K562 (cell line): ENCODE data around the gene GRWD1. TPM values are rescaled to one million over a fixed set of nuclear protein-coding genes. Genes with fewer than 3 reads are reported as not detected.

Source experiments
- ATAC-seq: fragments of 200-7000 bp; cut with Tn5 transposase; 3 replicates; pipeline ENCODE4 v1.9.1; 2020; ENCODE audit warnings: moderate library complexity
- BruUV-seq: library from RNA; stranded (reverse); fragments of 400-500 nt; replicated peaks from 2 replicates; lab custom pipeline; 2021; lab: Mats Ljungman, UMichigan
- CTCF ChIA-PET: fragments of 300-600 bp; formaldehyde crosslinking; extraction: SDS; loops from one replicate; lab custom pipeline; 2021; ENCODE audit warnings: low intra/inter-chr PET ratio; lab: Yijun Ruan, JAX
- POLR2A ChIA-PET: fragments of 300-600, 350-650 bp; sonication (Branson Sonifier 250); formaldehyde crosslinking; extraction: SDS; loops from one replicate; lab custom pipeline; 2021; ENCODE audit warnings: antibody characterized with exemption, inconsistent platforms; lab: Yijun Ruan, JAX
- DNase-seq, 4 experiments: peaks; one replicate each; pipeline versions ENCODE4 v3.0.0 to v3.0.0-alpha.2; 2011 to 2018; ENCODE audit warnings: low spot score in 3 of 4, mixed read lengths in 3 of 4; ENCODE audit errors: extremely low read depth in 1 of 4
- FAIRE-seq: peaks from 2 replicates; lab custom pipeline; 2011; peaks lifted over from hg19 to GRCh38; lab: Jason Lieb, UNC
- H2AFZ ChIP-seq: 2 replicates; pipeline ENCODE4 v1.6.0; 2011; ENCODE audit warnings: low read depth, low read length, control low read depth, inconsistent platforms
- H3K27ac ChIP-seq: fragments of 200-600 bp; 3 replicates; pipeline ENCODE4 v1.8.0; 2011; ENCODE audit warnings: low read depth, mild to moderate bottlenecking, control low read depth, inconsistent platforms, low read length, moderate library complexity, mixed read lengths; ENCODE audit errors: extremely low read depth
- H3K27me3 ChIP-seq, 2 experiments: fragments of 300-600 bp in 1 of 2; 2 replicates in 1 of 2; 3 replicates in 1 of 2; pipeline versions ENCODE4 v1.6.0 to v1.8.0; 2011; ENCODE audit warnings: inconsistent platforms in 2 of 2, low read length in 2 of 2, mild to moderate bottlenecking in 1 of 2, mixed read lengths in 1 of 2, moderate library complexity in 1 of 2; ENCODE audit not compliant: control insufficient read depth in 2 of 2, insufficient read depth in 2 of 2
- H3K36me3 ChIP-seq: fragments of 300-600 bp; 3 replicates; pipeline ENCODE4 v1.8.0; 2011; ENCODE audit warnings: mild to moderate bottlenecking, low read length, inconsistent platforms; ENCODE audit not compliant: control insufficient read depth, insufficient read depth
- H3K4me1 ChIP-seq, 2 experiments: fragments of 200-600 bp in 1 of 2; replicated peaks in 1 of 2; 2 replicates in 1 of 2; 3 replicates in 1 of 2; pipeline versions ENCODE4 v1.5.1 to v1.8.0; 2011; ENCODE audit warnings: inconsistent platforms in 2 of 2, low read length in 2 of 2, mild to moderate bottlenecking in 1 of 2, mixed read lengths in 1 of 2, moderate library complexity in 1 of 2; ENCODE audit not compliant: control insufficient read depth in 2 of 2, insufficient read depth in 2 of 2
- H3K4me2 ChIP-seq: 2 replicates; pipeline ENCODE4 v1.6.1; 2011; ENCODE audit warnings: low read length, control low read depth, inconsistent platforms, mixed read lengths; ENCODE audit not compliant: insufficient read depth
- H3K4me3 ChIP-seq: fragments of 200-600 bp; sonication (generic), shearing (Covaris generic); 2 replicates; pipeline ENCODE4 v1.5.1; 2016; ENCODE audit warnings: control low read depth, inconsistent platforms
- H3K79me2 ChIP-seq: fragments of 200-600 bp; 3 replicates; pipeline ENCODE4 v1.8.0; 2011; ENCODE audit warnings: low read length, inconsistent platforms; ENCODE audit not compliant: control insufficient read depth, insufficient read depth
- H3K9ac ChIP-seq, 2 experiments: 2 replicates each; pipeline versions ENCODE4 v1.6.0 to v1.6.1; 2011; ENCODE audit warnings: low read depth in 2 of 2, low read length in 2 of 2, control low read depth in 1 of 2, inconsistent platforms in 1 of 2, mild to moderate bottlenecking in 1 of 2, mixed read lengths in 1 of 2; ENCODE audit not compliant: insufficient read depth in 1 of 2
- H3K9me1 ChIP-seq: one replicate; pipeline ENCODE4 v1.6.0; 2011; ENCODE audit warnings: inconsistent platforms, mild to moderate bottlenecking, low read length, moderate library complexity; ENCODE audit not compliant: control insufficient read depth, insufficient read depth
- H3K9me3 ChIP-seq: replicated peaks from 2 replicates; pipeline ENCODE4 v1.5.1; 2011; ENCODE audit warnings: low read depth, low read length, inconsistent platforms; ENCODE audit not compliant: control insufficient read depth, insufficient read depth
- H4K20me1 ChIP-seq: replicated peaks from 2 replicates; pipeline ENCODE4 v1.6.1; 2011; ENCODE audit warnings: low read length, inconsistent platforms, mixed read lengths; ENCODE audit not compliant: control insufficient read depth, insufficient read depth
- BCLAF1 ChIP-seq, 2 experiments: fragments of 450-650 bp in 1 of 2; IDR thresholded peaks; 2 replicates each; pipeline ENCODE4 v1.6.1; 2011 to 2017; ENCODE audit warnings: low read depth in 2 of 2, antibody characterized with exemption in 1 of 2, borderline replicate concordance in 1 of 2, low read length in 1 of 2, mild to moderate bottlenecking in 1 of 2, mixed read lengths in 1 of 2; ENCODE audit not compliant: control insufficient read depth in 1 of 2
- BMI1 ChIP-seq: fragments of 150-350 bp; IDR thresholded peaks from 2 replicates; pipeline ENCODE4 v1.6.1; 2014; ENCODE audit warnings: low read length
- CBFA2T2 ChIP-seq: fragments of 450-650 bp; conservative IDR thresholded peaks from 2 replicates; pipeline ENCODE4 v1.6.1; 2017; ENCODE audit warnings: mild to moderate bottlenecking
- CHD2 ChIP-seq: IDR thresholded peaks from 2 replicates; pipeline ENCODE4 v1.6.1; 2011; ENCODE audit warnings: low read depth, low read length
- PHTF2 ChIP-seq: fragments of 250-450 bp; sonication (Bioruptor Pico); IDR thresholded peaks from 2 replicates; pipeline ENCODE4 v1.5.0; 2021; ENCODE audit warnings: mild to moderate bottlenecking
- POLR3A ChIP-seq: IDR thresholded peaks from 2 replicates; pipeline ENCODE4 v1.6.1; 2011; ENCODE audit warnings: borderline replicate concordance, mild to moderate bottlenecking, moderate library complexity; ENCODE audit not compliant: insufficient read length, insufficient read depth; ENCODE audit errors: extremely low read depth
- THRAP3 ChIP-seq: fragments of 450-650 bp; IDR thresholded peaks from 2 replicates; pipeline ENCODE4 v1.6.1; 2016; ENCODE audit warnings: mild to moderate bottlenecking, inconsistent platforms, borderline replicate concordance
- YY1 ChIP-seq, 3 experiments: IDR thresholded peaks; 2 replicates each; pipeline ENCODE4 v1.6.1; 2011; ENCODE audit warnings: low read length in 2 of 3, mild to moderate bottlenecking in 2 of 3, moderate library complexity in 2 of 3, borderline replicate concordance in 1 of 3, control low read depth in 1 of 3, low read depth in 1 of 3; ENCODE audit not compliant: insufficient read depth in 3 of 3, insufficient replicate concordance in 2 of 3, control insufficient read depth in 1 of 3, insufficient read length in 1 of 3; ENCODE audit errors: extremely low read depth in 1 of 3
- ZBTB9 ChIP-seq: fragments of 450-650 bp; formaldehyde crosslinking; IDR thresholded peaks from 2 replicates; pipeline ENCODE4 v1.4.0; 2020; ENCODE audit warnings: mild to moderate bottlenecking, moderate library complexity
- ZNF347 ChIP-seq: fragments of 450-650 bp; formaldehyde crosslinking; IDR thresholded peaks from 2 replicates; pipeline ENCODE4 v1.4.0; 2020; ENCODE audit warnings: low read depth, mild to moderate bottlenecking, moderate library complexity
- ZNF592 ChIP-seq: fragments of 450-650 bp; IDR thresholded peaks from 2 replicates; pipeline ENCODE4 v1.6.1; 2017; ENCODE audit warnings: antibody characterized with exemption, mild to moderate bottlenecking
- ZNF699 ChIP-seq: fragments of 250-450 bp; sonication (Bioruptor Pico); IDR thresholded peaks from 2 replicates; pipeline ENCODE4 v1.8.0; 2021; ENCODE audit warnings: mild to moderate bottlenecking, moderate library complexity; ENCODE audit not compliant: insufficient replicate concordance
- WGBS: fragments of 100-300 bp; shearing (Covaris generic); methylation state at CpG from one replicate; pipeline ENCODE4 v1.1.6; 2016; ENCODE audit warnings: low coverage, mixed read lengths; ENCODE audit not compliant: insufficient coverage; ENCODE audit errors: missing lambda C conversion rate; 5-methylcytosine and 5-hydroxymethylcytosine counted together
- in situ Hi-C: fragments of 300-500 bp; cut with MboI; formaldehyde crosslinking; loops from 4 replicates; pipeline ENCODE4 v1.15.0; 2018; ENCODE audit warnings: inconsistent platforms, mixed read lengths
- intact Hi-C: fragments of 100-400 bp; cut with micrococcal nuclease; formaldehyde crosslinking; loops from 2 replicates; pipeline ENCODE4 v1.14.2; 2022
- polyA plus RNA-seq, 8 experiments: library from polyadenylated mRNA; depleted of rRNA in 4 of 8; stranded (reverse) in 5 of 8; unstranded in 3 of 8; fragments of >200 nt; fragmentation: Nextera tagmentation in 2 of 8; fragmentation: Illumina TruSeq in 1 of 8; extraction: Ambion mirVana in 2 of 8; extraction: Trizol in 1 of 8; gene quantifications; 2 replicates each; pipeline versions ENCODE4 v1.2.1 to v1.2.3, GENCODE V29; 2011 to 2014; ENCODE audit warnings: inconsistent platforms in 1 of 8, missing spikeins in 1 of 8
- total RNA-seq, 7 experiments: library from RNA; depleted of rRNA in 6 of 7; stranded (reverse); fragments of >200 nt in 6 of 7; fragmentation: Illumina TruSeq in 2 of 7; extraction: Trizol in 2 of 7; gene quantifications; 2 replicates each; pipeline versions ENCODE4 v1.2.1 to v1.2.3, GENCODE V29; 2011 to 2021; ENCODE audit warnings: low replicate concordance in 1 of 7

The GRWD1 gene
- total and polyA plus RNA-seq, 9 of the 15 experiments (the other 6 are each of a cell fraction or from before 2014, with no cell fraction given): 1.5 to 87.2 (median 24.5) TPM

- Histone ChIP-seq H2AFZ (no peak overlapping the region), H3K36me3 (peaks cover 98% of the 10 kb centered on the region), H3K27ac (no peak overlapping the region), H3K4me3 (no peak overlapping the region), H3K27me3 (no peaks in the 10 kb centered on the region), H3K79me2 (peaks cover 34% of the 10 kb centered on the region), H3K9ac (no peak overlapping the region), H3K4me1 (peaks cover 1 to 39% of the 10 kb centered on the region in 2 experiments; a peak in 3 of 5 replicates), H4K20me1 (peaks cover 9% of the 10 kb centered on the region), H3K4me2 (no peak overlapping the region), H3K9me3 (no peaks in the 10 kb centered on the region), H3K9me1 (no peaks in the 10 kb centered on the region)
- ChIA-PET CTCF (no interaction called here), POLR2A (interaction anchor here (0.6 to 0.8 kb wide), 2 partner anchors 10 to 121 kb away, joined by 3 read pairs; no protein-coding TSS in a partner anchor)
- ATAC-seq: no peak
- BruUV-seq: no TSS peak
- no peak for DNase-seq
- no peak for FAIRE-seq
- intact Hi-C loops (no loop called here), in situ Hi-C loops (no loop called here)
- WGBS: 91% methylated on average over 10 of the region's 12 CpGs
- TF ChIP-seq ZNF347 (no peak), THRAP3 (no peak), CBFA2T2 (no peak), PHTF2 (no peak), BCLAF1 (IDR thresholded peaks at IDR 0.05; ENCODE audit: borderline replicate concordance in 1 of 2, control insufficient read depth in 1 of 2, low read depth in 2 of 2, low read length in 1 of 2) (no peak), ZBTB9 (no peak), BMI1 (no peak), YY1 (IDR thresholded peaks at IDR 0.05; ENCODE audit: borderline replicate concordance in 1 of 3, control insufficient read depth in 1 of 3, extremely low read depth in 1 of 3, insufficient read depth in 3 of 3, insufficient read length in 1 of 3, insufficient replicate concordance in 2 of 3, low read depth in 1 of 3, low read length in 2 of 3) (no peak), ZNF699 (no peak), CHD2 (no peak), ZNF592 (no peak), POLR3A (no peak)
These were observed 5.8 kb downstream of the GRWD1 start for GRCh38 chr19:48451624-48452023.
